ENCODE results near the gene CORO2A. TPM values are rescaled to one million over a fixed set of nuclear protein-coding genes. Genes with fewer than 3 reads are reported as not detected.

Gene CORO2A
- total and polyA plus RNA-seq, 2 of the 13 experiments (the other 11 are each of a cell fraction or from before 2014, with no cell fraction given): 14.4 to 15.3 TPM

GRCh38 chr9:98168941-98169488, 23.4 kb downstream of the CORO2A start (continued):
- no peak for TF ChIP-seq ZFYVE20 (CRISPR knock-in tag; IDR thresholded peaks at IDR 0.05; ENCODE audit: borderline replicate concordance, low read depth)
- TF ChIP-seq MIER2 (CRISPR knock-in tag; IDR thresholded peaks at IDR 0.05): 0 out of 2 replicates have a peak, but pooled peaks have one; percentile 22
- 0 out of 2 replicates have a peak, but pooled peaks have one; percentile 24 for TF ChIP-seq KAT8 (CRISPR knock-in tag; IDR thresholded peaks at IDR 0.05)
- TF ChIP-seq REPIN1 (CRISPR knock-in tag; IDR thresholded peaks at IDR 0.05; ENCODE audit: borderline replicate concordance, low read depth): no peak
- no peak for TF ChIP-seq ZNF282 (IDR thresholded peaks at IDR 0.05; ENCODE audit: partially characterized antibody)
- TF ChIP-seq MATR3 (CRISPR knock-in tag; IDR thresholded peaks at IDR 0.05): no peak
- no peak for TF ChIP-seq ZNF326 (CRISPR knock-in tag; IDR thresholded peaks at IDR 0.05; ENCODE audit: borderline replicate concordance)
- no peak; the same call in 1 of the 2 replicates for TF ChIP-seq ZNF770 (CRISPR knock-in tag; IDR thresholded peaks at IDR 0.05)
- no peak for TF ChIP-seq ATRX (CRISPR knock-in tag; IDR thresholded peaks at IDR 0.05; ENCODE audit: borderline replicate concordance)
- no peak for TF ChIP-seq NR3C1 (CRISPR knock-in tag; IDR thresholded peaks at IDR 0.05)
- no peak for TF ChIP-seq PBX2 (CRISPR knock-in tag; IDR thresholded peaks at IDR 0.05)
- TF ChIP-seq BCL3 (CRISPR knock-in tag; IDR thresholded peaks at IDR 0.05): no peak
- TF ChIP-seq JUN (CRISPR knock-in tag; IDR thresholded peaks at IDR 0.05): no peak
- 0 out of 2 replicates have a peak, but pooled peaks have one; percentile 46 for TF ChIP-seq ZSCAN25 (CRISPR knock-in tag; IDR thresholded peaks at IDR 0.05)
- no peak for TF ChIP-seq JUNB (CRISPR knock-in tag; IDR thresholded peaks at IDR 0.05; ENCODE audit: borderline replicate concordance)
- no peak for TF ChIP-seq CEBPZ (IDR thresholded peaks at IDR 0.05; ENCODE audit: low read length)
- no peak for TF ChIP-seq ZNF503 (CRISPR knock-in tag; IDR thresholded peaks at IDR 0.05)
- no peak for TF ChIP-seq HOXD1 (CRISPR knock-in tag; IDR thresholded peaks at IDR 0.05)
- no peak for TF ChIP-seq SMAD3 (CRISPR knock-in tag; IDR thresholded peaks at IDR 0.05)
- TF ChIP-seq HNRNPUL1 (IDR thresholded peaks at IDR 0.05; ENCODE audit: low read depth, low read length): no peak

All from HepG2 (cell line).